GM19328 (cell line): ENCODE data around the gene PDE6B.
"Not testable (repeated sequence)": the region's sequence is repeated elsewhere in the genome, so short reads cannot be mapped to it uniquely, and the experiment has no call there.

Experiments
- ATAC-seq: cut with Tn5 transposase; IDR thresholded peaks from one replicate; pipeline ENCODE4 v1.9.1; 2021; ENCODE audit warnings: mild to moderate bottlenecking, moderate library complexity; ENCODE audit not compliant: unreplicated experiment

PDE6B gene

DNA sequence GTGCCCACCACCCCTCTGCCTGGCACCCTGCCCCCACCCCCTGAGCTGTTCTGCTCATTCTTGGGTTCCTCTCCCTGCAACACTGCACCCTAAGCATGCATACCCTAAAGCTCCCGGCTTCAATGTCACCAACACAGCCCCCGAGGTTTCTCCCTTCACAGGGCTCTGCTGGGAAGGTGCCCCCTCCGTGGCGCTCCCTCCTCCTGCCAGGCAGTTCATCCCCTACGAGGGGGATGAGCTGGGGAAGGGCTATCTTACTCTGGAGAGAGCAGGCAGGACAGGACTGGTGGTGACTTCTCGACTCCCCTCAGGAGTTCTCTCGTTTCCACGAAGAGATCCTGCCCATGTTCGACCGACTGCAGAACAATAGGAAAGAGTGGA, 42.2 kb downstream of the PDE6B start:
- ATAC-seq, result no peak

GRCh38 chr4:668219-668618, 42.8 kb downstream of the PDE6B start:
- ATAC-seq, result not testable (repeated sequence)

DNA sequence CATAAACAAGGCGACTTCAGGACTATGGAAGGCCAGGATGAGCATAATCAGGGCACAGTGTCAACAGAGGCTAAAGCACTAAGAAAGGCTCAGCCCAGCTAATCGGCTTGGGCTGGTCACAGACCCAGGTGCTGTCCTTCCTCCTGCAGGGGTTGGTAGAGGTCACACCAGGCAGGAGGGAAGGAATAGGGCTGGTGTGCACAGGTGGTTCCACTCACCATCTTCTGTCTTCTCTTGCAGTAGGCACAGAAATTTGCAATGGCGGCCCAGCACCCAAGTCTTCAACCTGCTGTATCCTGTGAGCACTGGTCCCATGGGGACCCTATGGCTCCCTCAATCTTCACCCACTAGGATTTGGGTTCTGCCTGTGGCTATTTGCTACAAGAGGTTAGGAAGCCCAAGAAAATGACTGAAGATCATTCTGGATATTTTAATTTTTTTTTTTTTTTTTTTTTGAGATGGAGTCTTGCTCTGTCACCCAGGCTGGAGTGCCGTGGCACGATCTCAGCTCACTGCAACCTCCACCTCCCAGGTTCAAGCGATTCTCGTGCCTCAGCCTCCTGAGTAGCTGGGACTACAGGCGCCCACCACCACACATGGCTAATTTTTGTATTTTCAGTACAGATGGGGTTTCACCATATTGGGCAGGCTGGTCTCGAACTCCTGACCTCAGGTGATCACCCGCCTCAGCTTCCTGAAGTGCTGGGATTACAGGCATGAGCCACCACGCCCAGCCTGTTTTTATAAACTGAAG, 44.6 kb downstream of the PDE6B start:
- ATAC-seq, result not testable (repeated sequence)

DNA sequence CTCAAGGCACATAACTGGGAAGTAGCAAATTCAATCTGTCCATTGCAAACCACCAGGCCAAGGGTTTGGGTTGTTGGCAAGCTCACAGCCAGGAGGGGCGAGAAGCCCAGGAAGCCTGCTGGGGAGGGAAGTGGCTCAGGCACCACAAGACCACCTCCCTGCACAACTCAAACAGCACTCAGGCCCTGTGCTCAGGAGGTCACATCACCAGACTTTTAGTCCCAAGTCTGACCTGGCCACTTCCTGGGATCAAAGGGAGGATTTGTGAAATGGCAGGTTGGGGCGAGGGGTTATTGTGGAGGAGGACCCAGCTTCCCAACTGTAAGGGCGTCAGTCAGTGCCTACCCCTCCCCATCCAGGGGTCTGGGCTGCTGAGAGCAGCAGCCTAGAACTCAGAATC, 46.4 kb downstream of the PDE6B start:
- ATAC-seq, result no peak

DNA sequence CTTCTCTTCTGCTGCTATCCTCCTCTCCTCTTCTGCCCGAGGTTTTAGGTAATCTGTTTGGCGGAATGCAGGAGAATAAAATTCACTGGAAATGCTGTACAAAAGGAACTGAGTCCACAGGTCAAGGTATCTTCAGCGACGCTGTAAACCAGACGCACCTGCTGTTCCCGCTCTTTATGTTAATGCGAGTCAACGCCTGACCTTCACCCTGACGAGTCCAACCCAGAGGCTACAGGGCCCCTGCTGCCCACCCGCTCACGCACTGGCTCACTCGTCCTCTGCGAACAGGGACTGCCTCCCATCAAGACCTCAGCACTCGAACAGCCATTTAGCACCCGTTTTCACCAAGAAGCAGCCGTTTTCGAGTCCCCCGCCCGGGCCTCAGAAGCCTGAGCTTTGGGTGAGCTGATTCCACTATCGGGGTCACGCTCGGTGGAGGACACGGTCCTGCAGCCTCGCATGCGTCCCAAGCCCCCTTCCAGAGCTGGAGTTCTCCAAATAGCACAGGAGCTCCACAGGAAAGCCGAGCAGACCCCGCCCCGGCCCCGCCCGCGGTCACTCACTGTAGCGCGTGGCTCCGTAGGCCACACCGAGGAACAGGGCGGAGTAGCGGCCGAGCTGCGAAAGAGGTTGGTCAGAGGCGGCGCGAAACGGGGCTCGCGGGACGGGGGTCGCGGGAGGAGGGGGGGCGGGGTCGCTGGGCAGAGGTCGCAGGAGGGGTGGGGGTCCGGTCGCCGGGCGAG, 48.1 kb downstream of the PDE6B start:
- ATAC-seq, result no peak

DNA sequence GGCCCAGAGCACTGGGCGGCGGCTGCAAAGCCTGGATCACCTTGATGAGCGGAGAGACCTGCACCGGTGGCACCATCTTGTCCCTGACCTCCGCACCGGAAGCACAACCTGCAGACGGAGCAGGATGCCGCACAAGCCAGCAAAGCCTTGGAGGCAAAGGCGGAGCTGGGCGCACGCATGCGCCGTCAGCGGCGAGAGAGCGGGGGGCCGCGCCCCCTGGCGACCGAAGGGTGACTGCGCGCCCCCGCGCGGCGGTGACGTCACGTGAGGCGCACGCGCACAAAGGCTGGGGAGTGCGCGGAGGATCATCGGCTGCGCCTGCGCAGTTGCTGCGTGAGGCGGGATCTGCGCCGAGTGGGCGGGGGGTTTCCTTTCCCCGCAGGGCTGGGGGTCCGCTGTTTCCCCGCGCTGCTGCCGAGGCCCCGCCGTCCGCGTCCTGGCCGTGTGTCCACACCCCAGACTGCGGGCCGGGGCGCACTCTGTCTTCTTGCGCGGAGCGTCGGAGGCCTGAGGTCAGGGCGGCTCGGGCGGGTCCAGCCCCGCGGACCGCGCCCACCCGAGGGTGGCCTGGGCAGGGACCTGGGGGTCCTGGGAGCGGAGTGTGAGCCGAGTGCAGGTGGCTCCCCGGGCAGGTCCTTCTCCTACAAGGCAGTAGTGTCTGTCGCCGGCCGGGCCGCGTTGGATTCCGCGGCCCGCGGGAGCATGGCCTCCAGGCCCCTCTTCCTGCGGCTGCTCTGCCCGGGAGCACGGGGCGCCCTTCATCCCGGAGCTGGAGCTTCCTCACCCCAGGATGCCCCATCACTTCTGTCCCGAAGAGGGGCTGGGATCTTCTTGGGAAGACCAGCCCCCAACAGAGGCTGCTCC, 49.0 kb downstream of the PDE6B start, which contains the start of the genes ATP5ME and MYL5:
Gene ATP5ME, minus strand, starts transcription at position 105 of the 864 bp plus-strand sequence. Its CDS starts 29 bp downstream, at position 76.
Gene MYL5, plus strand, starts transcription at position 371 of the 864 bp plus-strand sequence. CDS start 3,485 bp downstream, outside the sequence.
- peak; percentile 59 for ATAC-seq

DNA sequence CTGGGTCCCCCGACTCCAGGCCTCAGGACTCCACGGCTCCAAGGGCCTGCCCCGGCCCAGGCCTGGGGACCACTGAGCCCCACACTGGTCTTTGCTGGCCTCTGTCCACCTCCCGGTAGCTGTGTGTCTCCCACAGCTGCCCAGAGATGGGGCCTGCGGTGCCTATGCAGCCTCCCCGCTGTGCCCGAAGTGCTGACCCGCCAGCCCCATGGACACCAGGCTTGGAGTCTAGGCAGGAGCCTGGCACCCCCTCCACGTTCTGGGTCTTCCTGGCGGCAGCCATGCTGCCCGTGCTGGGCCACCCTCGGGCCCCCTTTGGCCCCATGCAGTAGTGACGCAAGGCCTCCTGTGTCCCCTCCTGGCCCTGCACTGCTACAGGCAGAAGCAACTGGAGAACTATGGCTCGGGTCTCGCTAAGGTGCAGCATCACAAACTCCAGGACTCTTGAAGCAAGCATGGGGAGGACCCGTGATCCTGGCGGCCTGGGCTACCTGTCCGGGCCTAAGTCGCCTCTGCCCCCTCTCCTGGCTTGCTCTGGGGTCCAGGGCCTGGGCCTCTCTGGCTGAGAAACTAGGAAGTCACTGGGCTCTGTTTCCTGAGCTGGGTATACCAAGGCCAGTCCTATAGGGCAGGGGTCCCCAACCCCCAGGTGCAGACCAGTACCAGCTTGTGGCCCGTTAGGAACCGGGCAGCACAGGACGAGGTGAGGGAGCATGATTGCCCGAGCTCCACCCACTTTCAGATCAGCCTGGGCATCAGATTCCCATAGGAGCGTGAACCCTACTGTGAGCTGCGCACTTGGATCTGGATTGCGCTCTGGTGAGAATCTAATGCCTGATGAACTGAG, 49.9 kb downstream of the PDE6B start:
- ATAC-seq, result no peak

- ATAC-seq, result no peak
Observed at GRCh38 chr4:675980-676870, 50.9 kb downstream of the PDE6B start.

- ATAC-seq, result no peak
Observed at GRCh38 chr4:676871-677235, 51.5 kb downstream of the PDE6B start.

- no peak for ATAC-seq
Observed at GRCh38 chr4:677431-678293, 52.3 kb downstream of the PDE6B start.

DNA sequence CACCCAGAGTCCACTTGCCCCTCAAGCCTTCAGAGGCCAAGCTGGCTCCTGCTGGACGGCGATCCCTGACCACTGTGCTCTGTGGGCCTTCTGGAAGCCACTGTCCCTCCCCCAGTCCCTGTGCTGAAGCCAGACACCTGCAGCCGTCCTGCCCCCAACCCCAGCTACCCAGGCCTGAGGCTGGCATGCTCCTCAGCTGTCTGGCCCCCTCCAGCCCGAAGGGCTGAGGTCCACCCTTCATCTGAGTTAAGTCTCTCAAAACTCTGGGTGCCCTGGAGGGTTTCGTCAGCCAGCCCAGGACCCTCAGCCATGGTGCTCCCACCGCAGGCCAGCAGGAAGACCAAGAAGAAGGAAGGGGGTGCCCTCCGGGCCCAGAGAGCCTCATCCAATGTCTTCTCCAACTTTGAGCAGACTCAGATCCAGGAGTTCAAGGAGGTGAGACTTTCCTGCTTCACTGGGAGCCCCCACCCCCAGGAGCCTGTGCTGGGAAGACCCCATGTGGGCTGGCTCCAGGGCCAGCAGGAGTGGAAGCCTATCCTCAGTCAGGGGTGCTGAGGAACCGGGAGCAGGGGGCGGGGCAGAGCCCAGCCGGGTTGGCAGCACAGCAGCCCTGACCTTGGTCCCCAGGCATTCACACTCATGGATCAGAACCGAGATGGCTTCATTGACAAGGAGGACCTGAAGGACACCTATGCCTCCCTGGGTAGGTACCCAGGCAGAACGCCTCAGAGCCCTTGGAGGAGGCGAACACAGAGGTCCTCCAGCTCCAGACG, 53.1 kb downstream of the PDE6B start:
- ATAC-seq, result no peak

DNA sequence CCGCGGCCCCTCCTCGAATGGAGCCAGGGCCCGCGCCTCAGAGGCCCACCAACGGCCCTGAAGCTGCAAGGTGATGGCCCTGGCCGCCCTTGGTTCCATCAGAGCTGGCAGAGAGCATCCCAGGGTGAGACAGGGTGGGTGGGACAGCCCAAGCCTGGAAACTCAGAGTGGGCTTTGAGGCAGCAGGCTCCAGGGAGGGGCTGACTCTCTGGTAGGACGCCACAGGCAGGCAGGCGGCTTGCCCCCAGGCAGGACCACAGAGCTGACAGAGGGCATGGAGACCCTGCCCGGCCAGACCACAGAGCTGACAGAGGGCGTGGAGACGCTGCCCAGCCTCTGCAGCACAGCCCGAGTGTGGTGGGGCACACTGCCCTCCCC, 53.7 kb downstream of the PDE6B start:
- ATAC-seq, result no peak

- no peak for ATAC-seq
Observed at GRCh38 chr4:679629-680028, 54.3 kb downstream of the PDE6B start.

- ATAC-seq, result no peak
Observed at GRCh38 chr4:680091-680490, 54.7 kb downstream of the PDE6B start.

GRCh38 chr4:680551-680927, 55.2 kb downstream of the PDE6B start:
- no peak for ATAC-seq

DNA sequence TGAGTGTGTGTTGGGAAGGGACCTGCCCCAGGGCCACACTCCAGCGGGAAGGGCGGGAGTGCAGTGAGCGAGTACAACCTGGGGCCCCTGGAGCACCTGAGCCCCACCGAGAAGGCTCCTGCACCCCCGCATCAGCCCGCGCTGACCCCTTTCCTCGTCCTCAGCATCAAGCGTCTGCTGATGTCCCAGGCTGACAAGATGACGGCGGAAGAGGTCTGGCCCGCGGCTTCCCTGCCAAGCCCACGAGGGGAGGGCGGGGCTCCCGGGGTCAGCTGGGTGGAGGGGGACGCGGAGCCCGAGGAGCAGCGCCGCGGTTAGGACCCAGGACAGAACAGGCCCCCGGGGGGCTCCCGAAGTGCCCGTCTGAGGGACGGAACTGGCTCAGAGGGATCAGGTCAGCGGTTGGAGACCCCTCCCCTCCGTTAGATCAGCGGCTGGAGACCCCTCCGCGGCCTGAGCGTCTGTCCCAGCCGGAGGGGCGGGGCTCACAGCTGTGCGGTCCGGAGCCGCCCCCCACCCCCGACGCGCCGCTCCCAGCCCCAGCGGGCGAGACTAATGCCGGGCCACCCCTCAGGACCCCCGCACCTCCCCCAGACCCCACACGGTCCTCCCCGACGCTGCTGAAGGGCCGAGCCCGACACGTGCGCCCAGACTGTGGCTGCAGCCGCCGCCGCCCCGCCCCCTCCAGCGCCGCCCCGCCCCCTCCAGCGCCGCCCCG, 55.7 kb downstream of the PDE6B start:
- ATAC-seq, result no peak
